Measurements from ENCODE around the gene DEDD2.
"Not testable (repeated sequence)": the region's sequence is repeated elsewhere in the genome, so short reads cannot be mapped to it uniquely, and the experiment has no call there.

The DEDD2 gene

GRCh38 chr19:42217520-42218437 lies at the start of gene DEDD2:
Gene DEDD2 (minus strand): TSS chr19:42217677. CDS start chr19:42217007, 670 bp downstream.
- DNase-seq (ENCODE audit: low read depth in 2 of 2, low spot score in 1 of 2) = peak; percentile 99 to 100

- not testable (repeated sequence) for DNase-seq (ENCODE audit: low read depth in 2 of 2, low spot score in 1 of 2)
Measured at GRCh38 chr19:42266928-42267603, 49.6 kb upstream of the DEDD2 start.

GRCh38 chr19:42266105-42266504 lies 48.6 kb upstream of the DEDD2 start:
- not testable (repeated sequence) for DNase-seq (ENCODE audit: low read depth in 2 of 2, low spot score in 1 of 2)

- no peak for DNase-seq (ENCODE audit: low read depth in 2 of 2, low spot score in 1 of 2)
Measured at GRCh38 chr19:42261763-42262162, 44.3 kb upstream of the DEDD2 start.

DNA sequence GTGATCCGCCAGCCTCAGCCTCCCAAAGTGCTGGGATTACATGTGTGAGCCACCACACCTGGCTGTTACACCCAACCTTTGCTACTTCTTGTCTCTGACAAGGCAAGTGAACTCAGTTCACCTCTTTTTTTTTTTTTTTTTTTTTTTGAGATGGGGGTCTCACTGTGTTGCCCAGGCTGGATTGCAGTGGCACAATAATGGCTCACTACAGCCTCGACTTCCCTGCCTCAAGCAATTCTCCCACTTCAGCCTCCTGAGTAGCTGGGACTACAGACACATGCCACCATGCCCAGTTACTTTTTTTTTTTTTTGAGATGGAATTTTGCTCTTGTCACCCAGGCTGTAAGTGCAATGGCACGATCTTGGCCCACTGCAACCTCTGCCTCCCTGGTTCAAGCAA lies 40.4 kb upstream of the DEDD2 start:
- DNase-seq (ENCODE audit: low read depth in 2 of 2, low spot score in 1 of 2) = not testable (repeated sequence)

- DNase-seq (ENCODE audit: low read depth in 2 of 2, low spot score in 1 of 2) = no peak
Measured at GRCh38 chr19:42255766-42256745, 38.6 kb upstream of the DEDD2 start.

- peak; percentile 84 to 88 for DNase-seq (ENCODE audit: low read depth in 2 of 2, low spot score in 1 of 2)
Measured at GRCh38 chr19:42254850-42255765, 37.6 kb upstream of the DEDD2 start, which contains the start of gene ERF. Gene ERF (minus strand): TSS chr19:42255128. CDS start chr19:42254999, 129 bp downstream.

DNA sequence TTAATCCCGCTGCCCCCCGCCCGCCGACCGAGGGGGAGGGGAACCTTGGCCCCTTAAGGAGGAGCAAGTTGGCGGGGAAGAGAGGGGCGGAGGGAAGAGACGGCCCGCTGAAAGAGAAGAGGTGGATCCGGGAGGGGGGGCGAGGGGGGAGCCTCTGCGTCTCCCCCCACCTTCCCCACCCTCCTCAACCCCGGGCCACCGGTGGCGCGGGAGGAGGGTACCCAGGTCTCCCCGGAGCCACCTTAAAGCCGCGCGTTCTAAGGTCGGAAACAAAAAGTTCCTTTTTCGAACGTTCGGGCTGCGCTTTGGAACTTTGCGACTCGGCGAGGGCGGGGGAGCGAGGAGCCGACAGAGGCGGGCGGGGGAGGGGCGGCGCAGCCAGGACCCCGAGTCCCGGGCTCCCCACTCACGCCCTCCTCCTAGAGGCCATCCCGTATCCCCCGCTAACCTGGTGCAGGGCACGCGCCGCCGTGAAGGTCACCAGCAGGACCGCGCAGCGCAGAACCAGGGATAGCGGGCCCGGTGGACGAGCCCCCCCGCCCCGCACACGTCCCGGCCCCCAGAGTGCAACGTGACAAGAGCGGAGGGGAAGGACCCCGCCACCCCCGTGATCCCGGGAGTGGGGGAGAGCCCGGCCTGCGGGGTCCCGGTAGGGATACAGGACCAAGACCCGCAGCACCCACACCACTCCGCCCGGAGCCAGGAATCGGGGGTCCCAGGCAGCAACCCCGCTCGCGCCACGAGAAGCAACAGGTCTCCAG lies 36.8 kb upstream of the DEDD2 start:
- DNase-seq (ENCODE audit: low read depth in 2 of 2, low spot score in 1 of 2) = peak; percentile 49 to 63

DNA sequence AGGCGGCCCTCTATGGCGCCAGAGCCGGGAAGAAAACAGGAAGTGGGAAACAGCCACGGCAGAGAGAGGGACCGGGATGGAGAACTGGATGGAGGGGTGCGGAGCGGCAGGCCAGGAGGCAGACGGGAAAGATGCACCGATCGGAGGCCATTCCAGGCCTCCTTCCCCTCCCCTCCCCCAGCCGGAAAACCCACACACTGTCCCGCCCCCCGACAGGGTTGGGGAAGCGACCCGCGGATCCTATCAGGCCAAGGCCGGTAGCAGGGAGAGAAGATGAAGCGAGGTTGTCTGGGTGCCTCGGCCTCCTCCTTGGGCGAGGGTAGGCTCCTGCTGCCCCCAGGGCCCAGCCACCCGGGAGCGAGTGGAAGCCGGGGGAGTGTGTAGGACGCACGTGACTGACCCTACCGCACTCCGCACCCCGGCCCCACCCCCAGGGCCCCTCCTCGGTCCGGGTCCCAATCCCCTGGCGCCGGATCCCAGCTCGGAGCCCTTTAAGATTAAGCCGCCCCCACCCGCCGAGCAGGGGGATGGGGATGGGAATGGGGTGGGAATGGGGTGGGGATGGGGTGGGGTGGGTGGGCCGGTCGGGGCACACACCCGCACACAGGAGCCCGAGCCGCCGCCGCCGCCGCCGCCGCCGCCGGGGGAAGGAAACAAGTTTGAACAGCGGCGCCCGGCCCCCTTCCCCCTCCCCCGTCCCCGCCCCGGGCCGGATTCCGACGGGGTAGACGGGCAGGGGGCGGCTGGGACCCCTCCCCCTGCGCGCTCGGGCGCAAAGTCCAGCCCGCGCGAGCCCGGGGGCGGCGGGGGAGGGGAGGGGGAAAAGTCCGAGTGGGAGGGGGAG lies 36.0 kb upstream of the DEDD2 start:
- DNase-seq (ENCODE audit: low read depth in 2 of 2, low spot score in 1 of 2) = peak; percentile 24 to 26

DNA sequence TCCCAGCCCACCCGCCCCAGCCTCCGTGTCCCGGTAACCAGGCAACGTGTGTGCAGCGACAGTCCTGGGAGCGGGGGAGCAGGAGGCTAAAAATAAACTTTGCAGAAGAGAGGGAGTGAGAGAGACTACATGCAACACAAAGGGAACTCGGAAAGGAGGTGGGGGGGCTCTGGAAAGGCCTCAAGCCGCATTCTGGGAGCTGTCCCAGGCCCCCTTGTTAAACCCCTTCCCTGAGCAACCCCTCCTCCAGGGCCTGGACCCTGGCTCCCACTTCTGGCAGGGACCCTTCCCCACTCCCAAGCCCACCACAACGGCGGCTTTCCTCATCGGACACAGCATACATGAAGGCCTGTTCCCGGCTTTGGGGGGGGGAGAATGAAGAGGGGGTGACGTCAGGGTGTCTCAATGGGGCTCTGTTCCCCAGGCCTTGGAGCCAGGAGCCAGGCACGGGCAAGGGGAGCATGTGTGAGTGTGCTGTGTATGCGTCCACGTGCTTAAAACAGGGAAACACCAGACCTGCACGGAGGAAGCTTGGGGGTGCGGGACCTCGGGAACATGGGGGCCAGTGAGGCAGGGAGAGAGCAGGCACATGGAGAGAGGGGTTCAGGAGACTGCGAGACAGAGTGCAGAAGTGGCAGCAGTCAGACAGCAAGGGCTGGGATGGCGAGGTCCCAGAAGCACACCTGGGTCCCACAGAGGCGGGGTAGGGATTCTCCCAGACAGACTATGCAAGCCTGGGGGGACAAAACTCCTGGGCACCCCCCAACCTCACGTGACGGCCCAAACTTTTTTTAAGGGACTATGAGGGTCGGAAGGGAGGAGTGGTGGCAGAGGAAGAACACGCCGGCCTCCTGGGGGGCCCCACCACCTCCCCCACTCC lies 35.1 kb upstream of the DEDD2 start:
- DNase-seq (ENCODE audit: low read depth in 2 of 2, low spot score in 1 of 2) = no peak

DNA sequence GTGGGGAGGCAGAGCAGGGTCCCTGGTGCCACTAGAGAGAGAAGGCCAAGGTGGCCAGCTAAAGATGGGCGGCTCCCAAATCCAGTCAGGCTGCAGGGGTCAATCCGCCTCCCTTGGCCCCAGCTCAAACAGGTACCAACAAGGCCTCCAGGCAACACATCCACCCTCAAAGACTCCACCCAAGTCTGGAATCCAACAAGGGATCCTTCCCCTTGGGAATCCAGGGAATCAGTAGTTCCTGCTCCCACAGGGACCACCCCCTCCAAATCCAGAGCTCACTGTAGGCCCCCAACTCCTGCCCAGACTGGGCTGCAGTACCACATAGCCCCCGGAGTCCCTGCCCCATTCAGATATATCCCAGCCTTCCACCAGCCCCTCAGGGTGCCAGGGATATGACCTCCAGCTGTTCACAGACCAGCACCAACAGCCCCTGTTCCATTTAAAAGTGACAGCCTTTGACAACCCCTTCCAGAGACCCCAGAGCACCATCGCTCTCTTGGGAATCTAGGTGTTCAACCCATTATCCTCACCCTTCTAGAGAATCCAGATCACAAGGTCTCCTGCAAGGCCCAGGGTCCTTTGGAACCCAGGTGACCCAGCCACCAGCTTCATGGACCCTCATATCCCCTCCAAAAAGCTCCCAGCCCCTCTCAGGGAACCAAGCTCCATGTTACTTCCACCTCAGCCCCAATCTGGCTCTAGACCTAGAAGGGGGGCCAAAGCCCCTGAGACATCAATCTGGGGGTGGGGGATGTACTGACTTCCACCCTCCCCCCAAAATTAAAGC lies 34.3 kb upstream of the DEDD2 start:
- DNase-seq (ENCODE audit: low read depth in 2 of 2, low spot score in 1 of 2) = no peak

- no peak for DNase-seq (ENCODE audit: low read depth in 2 of 2, low spot score in 1 of 2)
Measured at GRCh38 chr19:42250666-42251531, 33.4 kb upstream of the DEDD2 start.

- DNase-seq (ENCODE audit: low read depth in 2 of 2, low spot score in 1 of 2) = no peak
Measured at GRCh38 chr19:42250183-42250665, 32.7 kb upstream of the DEDD2 start.

DNA sequence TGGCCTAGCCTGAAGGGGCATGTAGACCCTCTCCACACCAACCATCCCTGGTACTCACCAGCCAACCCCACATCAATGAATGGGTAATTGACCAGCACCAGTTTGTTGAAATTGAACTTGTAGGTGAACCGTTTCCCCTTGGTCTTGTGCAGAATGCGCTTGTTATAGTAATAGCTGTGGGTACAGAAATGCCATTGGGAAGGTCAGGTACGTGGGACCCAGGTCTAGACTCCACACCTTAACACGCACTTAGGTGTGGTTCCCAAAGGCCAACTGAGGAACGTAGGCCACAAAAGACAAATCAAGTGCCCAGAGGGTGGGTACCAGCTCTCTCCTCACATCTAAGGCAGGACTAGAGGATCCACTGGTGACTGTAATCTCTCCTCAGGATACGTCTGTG lies 32.3 kb upstream of the DEDD2 start:
- DNase-seq (ENCODE audit: low read depth in 2 of 2, low spot score in 1 of 2) = no peak

- DNase-seq (ENCODE audit: low read depth in 2 of 2, low spot score in 1 of 2) = no peak
Measured at GRCh38 chr19:42249149-42249750, 31.8 kb upstream of the DEDD2 start.
